Renal cortex interstitium (tissue), 11 donors: ENCODE measurements around the gene ATP5PD. TPM values are rescaled to one million over a fixed set of nuclear protein-coding genes. Genes with fewer than 3 reads are reported as not detected.
"Not testable (repeated sequence)": the region's sequence is repeated elsewhere in the genome, so short reads cannot be mapped to it uniquely, and the experiment has no call there.

ENCODE experiments used
- DNase-seq, 11 donors: peaks; one replicate each; pipeline ENCODE4 v3.0.0-alpha.2; 2013; ENCODE audit warnings: low read depth in 9 of 11, low spot score in 4 of 11; ENCODE audit errors: extremely low read depth in 1 of 11
- polyA plus RNA-seq, 3 donors: library from polyadenylated mRNA; unstranded; fragments of 120-200 nt; gene quantifications; one replicate each; pipeline ENCODE4 v1.2.1, GENCODE V29; 2013; ENCODE audit not compliant: insufficient read length in 3 of 3

The ATP5PD gene
- polyA plus RNA-seq, 3 donors, result 297 to 353 (median 303) TPM

GRCh38 chr17:75084039-75084660 lies 37.4 kb upstream of the ATP5PD start:
- DNase-seq, result no peak

GRCh38 chr17:75082683-75083082 lies 35.9 kb upstream of the ATP5PD start:
- no peak for DNase-seq

GRCh38 chr17:75081611-75082540 lies 35.1 kb upstream of the ATP5PD start:
- DNase-seq, result no peak

- DNase-seq, result no peak
Observed at GRCh38 chr17:75079023-75079373, 32.2 kb upstream of the ATP5PD start.

GRCh38 chr17:75078284-75079022 lies 31.7 kb upstream of the ATP5PD start:
- peak in 2 of 11 donors; percentile 44 to 74 for DNase-seq

GRCh38 chr17:75077496-75078283 lies 30.9 kb upstream of the ATP5PD start:
- DNase-seq, result peak in 1 of 11 donors; percentile 37

- DNase-seq, result no peak
Observed at GRCh38 chr17:75077072-75077495, 30.3 kb upstream of the ATP5PD start.

- DNase-seq, result no peak
Observed at GRCh38 chr17:75075597-75076336, 29.0 kb upstream of the ATP5PD start.

GRCh38 chr17:75074532-75074931 lies 27.8 kb upstream of the ATP5PD start:
- no peak for DNase-seq

- DNase-seq, result no peak
Observed at GRCh38 chr17:75073618-75074047, 26.9 kb upstream of the ATP5PD start.

GRCh38 chr17:75072909-75073308 lies 26.1 kb upstream of the ATP5PD start:
- DNase-seq, result not testable (repeated sequence)

GRCh38 chr17:75071478-75072271 lies 24.9 kb upstream of the ATP5PD start:
- DNase-seq, result not testable (repeated sequence)

GRCh38 chr17:75069783-75070182 lies 23.0 kb upstream of the ATP5PD start:
- no peak for DNase-seq

- DNase-seq, result no peak
Observed at GRCh38 chr17:75068750-75069149, 22.0 kb upstream of the ATP5PD start.

- no peak for DNase-seq
Observed at GRCh38 chr17:75067856-75068255, 21.1 kb upstream of the ATP5PD start.

- DNase-seq, result no peak
Observed at GRCh38 chr17:75065562-75066151, 18.9 kb upstream of the ATP5PD start.

GRCh38 chr17:75064867-75065561 lies 18.2 kb upstream of the ATP5PD start:
- DNase-seq, result no peak
